Gastroesophageal sphincter (tissue), 3 donors: Measurements from ENCODE around the gene CTIF.

Experiments used
- CTCF ChIP-seq, 4 experiments: fragments of 200-600 bp in 2 of 4; fragments of 450-650 bp in 2 of 4; sonication (generic) in 1 of 4; IDR thresholded peaks; one replicate each; pipeline ENCODE4 v1.5.1; 2017 to 2019; ENCODE audit warnings: antibody characterized with exemption in 4 of 4, mild to moderate bottlenecking in 2 of 4, moderate library complexity in 2 of 4
- EP300 ChIP-seq: sonication (generic); formaldehyde crosslinking; IDR thresholded peaks from one replicate; pipeline ENCODE4 v1.6.1; 2017; ENCODE audit warnings: antibody characterized with exemption, mild to moderate bottlenecking
- POLR2A ChIP-seq, 2 donors: fragments of 450-650 bp; IDR thresholded peaks; one replicate each; pipeline ENCODE4 v1.6.1; 2017; ENCODE audit warnings: antibody characterized with exemption in 2 of 2, mild to moderate bottlenecking in 2 of 2, moderate library complexity in 1 of 2
- POLR2AphosphoS5 ChIP-seq: sonication (generic); formaldehyde crosslinking; IDR thresholded peaks from one replicate; pipeline ENCODE4 v1.6.1; 2017; ENCODE audit warnings: antibody characterized with exemption

- TF ChIP-seq CTCF (IDR thresholded peaks at IDR 0.05) (no peak), EP300 (no peak), POLR2AphosphoS5 (no peak), POLR2A (IDR thresholded peaks at IDR 0.05) (no peak)
These were observed 352.9 kb downstream of the CTIF start for GRCh38 chr18:48891721-48892120.
